AG09319 (cell line): ENCODE data around the gene FFAR2.
"Not testable (repeated sequence)": the region's sequence is repeated elsewhere in the genome, so short reads cannot be mapped to it uniquely, and the experiment has no call there.

ENCODE experiments used
- DNase-seq: peaks from one replicate; pipeline ENCODE4 v3.0.0-alpha.2; 2010; ENCODE audit warnings: low read depth; ENCODE audit errors: extremely low read depth
- CTCF ChIP-seq: IDR thresholded peaks from 2 replicates; pipeline ENCODE4 v1.5.1; 2011; ENCODE audit warnings: low read depth, mild to moderate bottlenecking, inconsistent platforms, low read length, moderate library complexity

Gene FFAR2

GRCh38 chr19:35447606-35448469 lies at the start of gene FFAR2:
TSS of gene FFAR2 (plus strand) at chr19:35448257. CDS start at chr19:35449715, 1,458 bp downstream.
- TF ChIP-seq CTCF = no peak

GRCh38 chr19:35398570-35398969 lies 49.5 kb upstream of the FFAR2 start:
- no peak for DNase-seq
- no peak for TF ChIP-seq CTCF

More at GRCh38 chr19:35447606-35448469, at the start of gene FFAR2:
- DNase-seq = no peak

GRCh38 chr19:35399231-35399630 lies 48.8 kb upstream of the FFAR2 start:
- DNase-seq = no peak

GRCh38 chr19:35399948-35400772 lies 47.9 kb upstream of the FFAR2 start:
- no peak for TF ChIP-seq CTCF
- no peak for DNase-seq

More at GRCh38 chr19:35399231-35399630, 48.8 kb upstream of the FFAR2 start:
- TF ChIP-seq CTCF = no peak

GRCh38 chr19:35400773-35401100 lies 47.3 kb upstream of the FFAR2 start:
- TF ChIP-seq CTCF = no peak
- no peak for DNase-seq

GRCh38 chr19:35401416-35401815 lies 46.6 kb upstream of the FFAR2 start:
- DNase-seq = not testable (repeated sequence)

GRCh38 chr19:35403116-35403760 lies 44.8 kb upstream of the FFAR2 start:
- DNase-seq = no peak
- TF ChIP-seq CTCF = no peak
